DND-41 (cell line): ENCODE measurements around the gene STAMBP.

Experiments used
- ATAC-seq: fragments of 200-7000 bp; cut with Tn5 transposase; 3 replicates; pipeline ENCODE4 v1.9.1; 2021; ENCODE audit warnings: low read depth; ENCODE audit not compliant: insufficient read depth
- DNase-seq: peaks from one replicate; pipeline ENCODE4 v3.0.0-alpha.2; 2020
- H2AFZ ChIP-seq: 2 replicates; pipeline ENCODE4 v1.6.0; 2012; ENCODE audit warnings: low read depth, low read length
- H3K27ac ChIP-seq: 2 replicates; pipeline ENCODE4 v1.5.1; 2012; ENCODE audit warnings: low read length, inconsistent platforms
- H3K27me3 ChIP-seq: fragments of 200-600 bp; sonication (generic); 2 replicates; pipeline ENCODE4 v1.6.0; 2012; ENCODE audit warnings: low read length, mild to moderate bottlenecking, inconsistent platforms; ENCODE audit not compliant: insufficient read depth, poor library complexity
- H3K36me3 ChIP-seq: 2 replicates; pipeline ENCODE4 v1.5.1; 2012; ENCODE audit warnings: low read length, inconsistent platforms; ENCODE audit not compliant: insufficient read depth
- H3K4me1 ChIP-seq: 2 replicates; pipeline ENCODE4 v1.5.1; 2012; ENCODE audit warnings: mild to moderate bottlenecking, low read length; ENCODE audit not compliant: insufficient read depth
- H3K4me2 ChIP-seq: 2 replicates; pipeline ENCODE4 v1.6.0; 2012; ENCODE audit warnings: mild to moderate bottlenecking, moderate library complexity, low read length, inconsistent platforms; ENCODE audit not compliant: insufficient read depth
- H3K4me3 ChIP-seq, 2 experiments: fragments of 200-600 bp in 1 of 2; shearing (Covaris generic) in 1 of 2; 2 replicates each; pipeline ENCODE4 v1.5.1; 2012 to 2016; ENCODE audit warnings: inconsistent platforms in 2 of 2, low read length in 2 of 2, mild to moderate bottlenecking in 2 of 2, low read depth in 1 of 2, moderate library complexity in 1 of 2
- H3K79me2 ChIP-seq: 2 replicates; pipeline ENCODE4 v1.6.0; 2012; ENCODE audit warnings: low read length, inconsistent platforms; ENCODE audit not compliant: insufficient read depth
- H3K9ac ChIP-seq: 2 replicates; pipeline ENCODE4 v1.6.0; 2012; ENCODE audit warnings: low read depth, mild to moderate bottlenecking, inconsistent platforms, low read length, moderate library complexity
- H3K9me3 ChIP-seq: 2 replicates; pipeline ENCODE4 v1.5.1; 2012; ENCODE audit warnings: low read length, moderate library complexity, mild to moderate bottlenecking, inconsistent platforms; ENCODE audit not compliant: insufficient read depth, severe bottlenecking
- H4K20me1 ChIP-seq: 2 replicates; pipeline ENCODE4 v1.6.0; 2012; ENCODE audit warnings: low read length; ENCODE audit not compliant: insufficient read depth
- EZH2 ChIP-seq: IDR thresholded peaks from 3 replicates; pipeline ENCODE4 v1.6.1; 2012; ENCODE audit warnings: borderline replicate concordance, low read depth, mild to moderate bottlenecking, moderate library complexity, low read length, inconsistent platforms; ENCODE audit not compliant: severe bottlenecking
- TF ChIP-seq, protein P1 (sequence below): IDR thresholded peaks from 2 replicates; pipeline ENCODE4 v1.5.1; 2012; ENCODE audit warnings: borderline replicate concordance, low read length, moderate library complexity, mild to moderate bottlenecking; ENCODE audit not compliant: poor library complexity, severe bottlenecking; ENCODE audit errors: extremely low read depth

The STAMBP gene

GRCh38 chr2:73894475-73894850 lies 65.7 kb downstream of the STAMBP start:
- Histone ChIP-seq H4K20me1 (no peaks in the 10 kb centered on the region), H3K36me3 (no peaks in the 10 kb centered on the region), H3K27ac (no peak overlapping the region), H3K79me2 (no peaks in the 10 kb centered on the region), H3K4me3 (no peak overlapping the region), H3K9ac (no peak overlapping the region), H3K4me1 (peaks cover 19% of the 10 kb centered on the region), H3K9me3 (no peaks in the 10 kb centered on the region), H2AFZ (no peak overlapping the region), H3K27me3 (peaks cover 3% of the 10 kb centered on the region), H3K4me2 (no peak overlapping the region)
- TF ChIP-seq, protein P1, sequence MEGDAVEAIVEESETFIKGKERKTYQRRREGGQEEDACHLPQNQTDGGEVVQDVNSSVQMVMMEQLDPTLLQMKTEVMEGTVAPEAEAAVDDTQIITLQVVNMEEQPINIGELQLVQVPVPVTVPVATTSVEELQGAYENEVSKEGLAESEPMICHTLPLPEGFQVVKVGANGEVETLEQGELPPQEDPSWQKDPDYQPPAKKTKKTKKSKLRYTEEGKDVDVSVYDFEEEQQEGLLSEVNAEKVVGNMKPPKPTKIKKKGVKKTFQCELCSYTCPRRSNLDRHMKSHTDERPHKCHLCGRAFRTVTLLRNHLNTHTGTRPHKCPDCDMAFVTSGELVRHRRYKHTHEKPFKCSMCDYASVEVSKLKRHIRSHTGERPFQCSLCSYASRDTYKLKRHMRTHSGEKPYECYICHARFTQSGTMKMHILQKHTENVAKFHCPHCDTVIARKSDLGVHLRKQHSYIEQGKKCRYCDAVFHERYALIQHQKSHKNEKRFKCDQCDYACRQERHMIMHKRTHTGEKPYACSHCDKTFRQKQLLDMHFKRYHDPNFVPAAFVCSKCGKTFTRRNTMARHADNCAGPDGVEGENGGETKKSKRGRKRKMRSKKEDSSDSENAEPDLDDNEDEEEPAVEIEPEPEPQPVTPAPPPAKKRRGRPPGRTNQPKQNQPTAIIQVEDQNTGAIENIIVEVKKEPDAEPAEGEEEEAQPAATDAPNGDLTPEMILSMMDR: no peak
- TF ChIP-seq EZH2: no peak
- ATAC-seq (no peak), DNase-seq (no peak)

DNA sequence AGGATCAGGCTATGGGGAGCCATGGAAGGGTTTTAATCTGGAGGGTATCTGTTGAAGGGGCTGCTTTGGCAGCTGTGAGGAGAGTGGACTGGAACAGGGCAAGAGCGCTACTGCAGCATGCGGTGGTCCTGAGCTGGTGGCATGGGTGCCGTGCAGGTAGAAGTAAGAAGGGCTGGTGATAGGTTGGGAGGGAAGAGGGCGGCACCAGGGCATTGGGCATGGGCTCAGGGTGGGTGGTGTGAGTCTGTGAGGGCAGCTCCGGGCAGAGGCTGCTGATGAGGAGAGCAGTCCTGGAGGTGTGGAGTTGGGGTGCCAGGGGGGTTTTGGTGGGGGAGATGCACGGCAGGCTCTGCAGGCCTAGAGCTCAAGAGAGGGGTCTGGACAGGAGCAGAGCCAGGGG lies 66.1 kb downstream of the STAMBP start:
- H2AFZ ChIP-seq: no peak overlapping the region
- peaks cover 19% of the 10 kb centered on the region for H3K4me1 ChIP-seq
- TF ChIP-seq, protein P1: no peak
- no peak for TF ChIP-seq EZH2
- no peak overlapping the region for H3K9ac ChIP-seq
- H3K9me3 ChIP-seq: no peaks in the 10 kb centered on the region
- ATAC-seq (no peak), DNase-seq (no peak)
- H3K27me3 ChIP-seq: peaks cover 3% of the 10 kb centered on the region
- H3K36me3 ChIP-seq: no peaks in the 10 kb centered on the region
- no peak overlapping the region for H3K27ac ChIP-seq
- H3K4me3 ChIP-seq: no peak overlapping the region
- H3K4me2 ChIP-seq: no peak overlapping the region
- no peaks in the 10 kb centered on the region for H4K20me1 ChIP-seq
- no peaks in the 10 kb centered on the region for H3K79me2 ChIP-seq

- H3K9ac ChIP-seq: no peak overlapping the region
- no peaks in the 10 kb centered on the region for H3K9me3 ChIP-seq
- no peak overlapping the region for H3K4me2 ChIP-seq
- no peak for ATAC-seq
- no peak overlapping the region for H2AFZ ChIP-seq
- no peak for DNase-seq
- H3K27ac ChIP-seq: no peak overlapping the region
- H3K36me3 ChIP-seq: no peaks in the 10 kb centered on the region
- TF ChIP-seq, protein P1: no peak
- TF ChIP-seq EZH2: no peak
- H3K4me3 ChIP-seq: no peak overlapping the region
- no peaks in the 10 kb centered on the region for H3K79me2 ChIP-seq
- no peaks in the 10 kb centered on the region for H4K20me1 ChIP-seq
- H3K27me3 ChIP-seq: peaks cover 3% of the 10 kb centered on the region
- H3K4me1 ChIP-seq: peaks cover 19% of the 10 kb centered on the region
Measured at GRCh38 chr2:73895473-73895872, 66.7 kb downstream of the STAMBP start.
